Measurements from ENCODE around the gene MCC. TPM values are rescaled to one million over a fixed set of nuclear protein-coding genes. Genes with fewer than 3 reads are reported as not detected.
"Not testable (repeated sequence)": the region's sequence is repeated elsewhere in the genome, so short reads cannot be mapped to it uniquely, and the experiment has no call there.

The MCC gene
- total RNA-seq, 1 experiment from 2014 or later: 23.5 TPM

GRCh38 chr5:113405530-113405929 is 82.7 kb downstream of the MCC start:
- DNase-seq (ENCODE audit: low spot score) (no peak), ATAC-seq (no peak)
- H3K4me3 Mint-ChIP-seq: no peak overlapping the region
- ChIA-PET CTCF (interaction anchor here (0.7 to 1.0 kb wide), 2 partner anchors 161 to 206 kb away, joined by 3 to 5 read pairs; no protein-coding TSS in a partner anchor), POLR2A (no interaction called here)
- H3K4me1 Mint-ChIP-seq: no peaks in the 10 kb centered on the region
- H3K9me3 Mint-ChIP-seq: peaks cover 4% of the 10 kb centered on the region; the same call in 1 of the 2 replicates
- TF ChIP-seq TP53 (CRISPR knock-in tag; IDR thresholded peaks at IDR 0.05) (no peak), RORB (CRISPR knock-in tag; IDR thresholded peaks at IDR 0.05) (no peak), CBFB (CRISPR knock-in tag; IDR thresholded peaks at IDR 0.05; ENCODE audit: low read depth) (no peak), ATF1 (CRISPR knock-in tag; IDR thresholded peaks at IDR 0.05) (no peak), MYBL2 (CRISPR knock-in tag; IDR thresholded peaks at IDR 0.05) (no peak), FOXP1 (CRISPR knock-in tag; IDR thresholded peaks at IDR 0.05; ENCODE audit: borderline replicate concordance) (no peak), ARID4B (CRISPR knock-in tag; IDR thresholded peaks at IDR 0.05; ENCODE audit: borderline replicate concordance) (no peak), NR1H2 (CRISPR knock-in tag; IDR thresholded peaks at IDR 0.05) (no peak), ZNF317 (CRISPR knock-in tag; IDR thresholded peaks at IDR 0.05; ENCODE audit: borderline replicate concordance, low read depth) (no peak), HMGA2 (CRISPR knock-in tag; IDR thresholded peaks at IDR 0.05) (no peak), FOXK1 (CRISPR knock-in tag; IDR thresholded peaks at IDR 0.05) (no peak), JUN (CRISPR knock-in tag; IDR thresholded peaks at IDR 0.05) (no peak)
- TF ChIP-seq, protein P1, sequence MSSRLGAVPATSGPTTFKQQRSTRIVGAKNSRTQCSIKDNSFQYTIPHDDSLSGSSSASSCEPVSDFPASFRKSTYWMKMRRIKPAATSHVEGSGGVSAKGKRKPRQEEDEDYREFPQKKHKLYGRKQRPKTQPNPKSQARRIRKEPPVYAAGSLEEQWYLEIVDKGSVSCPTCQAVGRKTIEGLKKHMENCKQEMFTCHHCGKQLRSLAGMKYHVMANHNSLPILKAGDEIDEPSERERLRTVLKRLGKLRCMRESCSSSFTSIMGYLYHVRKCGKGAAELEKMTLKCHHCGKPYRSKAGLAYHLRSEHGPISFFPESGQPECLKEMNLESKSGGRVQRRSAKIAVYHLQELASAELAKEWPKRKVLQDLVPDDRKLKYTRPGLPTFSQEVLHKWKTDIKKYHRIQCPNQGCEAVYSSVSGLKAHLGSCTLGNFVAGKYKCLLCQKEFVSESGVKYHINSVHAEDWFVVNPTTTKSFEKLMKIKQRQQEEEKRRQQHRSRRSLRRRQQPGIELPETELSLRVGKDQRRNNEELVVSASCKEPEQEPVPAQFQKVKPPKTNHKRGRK (CRISPR knock-in tag; IDR thresholded peaks at IDR 0.05; ENCODE audit: borderline replicate concordance): no peak
- TF ChIP-seq, protein P2, sequence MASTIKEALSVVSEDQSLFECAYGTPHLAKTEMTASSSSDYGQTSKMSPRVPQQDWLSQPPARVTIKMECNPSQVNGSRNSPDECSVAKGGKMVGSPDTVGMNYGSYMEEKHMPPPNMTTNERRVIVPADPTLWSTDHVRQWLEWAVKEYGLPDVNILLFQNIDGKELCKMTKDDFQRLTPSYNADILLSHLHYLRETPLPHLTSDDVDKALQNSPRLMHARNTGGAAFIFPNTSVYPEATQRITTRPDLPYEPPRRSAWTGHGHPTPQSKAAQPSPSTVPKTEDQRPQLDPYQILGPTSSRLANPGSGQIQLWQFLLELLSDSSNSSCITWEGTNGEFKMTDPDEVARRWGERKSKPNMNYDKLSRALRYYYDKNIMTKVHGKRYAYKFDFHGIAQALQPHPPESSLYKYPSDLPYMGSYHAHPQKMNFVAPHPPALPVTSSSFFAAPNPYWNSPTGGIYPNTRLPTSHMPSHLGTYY (CRISPR knock-in tag; IDR thresholded peaks at IDR 0.05): no peak
- H3K27ac Mint-ChIP-seq: no peak overlapping the region
- no peaks in the 10 kb centered on the region for H3K36me3 Mint-ChIP-seq
- H3K27me3 Mint-ChIP-seq (ENCODE audit: low read depth): no peaks in the 10 kb centered on the region; the same call in 1 of the 2 replicates

DNA sequence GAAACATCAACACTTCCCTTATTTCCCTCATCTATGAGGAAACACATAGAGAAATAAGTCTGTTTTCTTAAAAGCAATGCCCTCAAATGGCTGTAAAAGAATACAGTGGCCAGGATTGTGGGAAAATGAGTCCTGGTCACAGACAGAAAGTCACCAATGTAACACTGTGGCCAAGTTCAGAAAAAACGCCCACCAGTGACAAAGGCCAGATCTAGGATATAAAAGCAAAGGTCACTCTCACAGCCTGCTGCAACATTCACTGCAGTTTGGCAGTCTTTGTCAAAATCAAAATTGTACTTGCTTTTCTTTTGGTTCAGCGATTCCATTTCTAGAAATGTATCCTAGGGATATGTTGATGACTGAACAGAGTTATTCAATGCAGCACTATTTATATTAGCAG is 84.0 kb downstream of the MCC start:
- Mint-ChIP-seq H3K27me3 (ENCODE audit: low read depth) (no peaks in the 10 kb centered on the region), H3K36me3 (no peaks in the 10 kb centered on the region), H3K4me3 (no peak overlapping the region), H3K27ac (no peak overlapping the region), H3K9me3 (no peaks in the 10 kb centered on the region), H3K4me1 (no peaks in the 10 kb centered on the region)
- DNase-seq (ENCODE audit: low spot score) (no peak), ATAC-seq (no peak)
- ChIA-PET POLR2A (no interaction called here), CTCF (interaction anchor here (0.9 to 1.7 kb wide), 2 partner anchors 25 to 67 kb away, joined by 3 to 4 read pairs; no protein-coding TSS in a partner anchor)
- no peak for TF ChIP-seq ZBTB21 (CRISPR knock-in tag; IDR thresholded peaks at IDR 0.05; ENCODE audit: borderline replicate concordance)
- TF ChIP-seq AFF4 (CRISPR knock-in tag; IDR thresholded peaks at IDR 0.05; ENCODE audit: borderline replicate concordance): no peak
- TF ChIP-seq, protein P3, sequence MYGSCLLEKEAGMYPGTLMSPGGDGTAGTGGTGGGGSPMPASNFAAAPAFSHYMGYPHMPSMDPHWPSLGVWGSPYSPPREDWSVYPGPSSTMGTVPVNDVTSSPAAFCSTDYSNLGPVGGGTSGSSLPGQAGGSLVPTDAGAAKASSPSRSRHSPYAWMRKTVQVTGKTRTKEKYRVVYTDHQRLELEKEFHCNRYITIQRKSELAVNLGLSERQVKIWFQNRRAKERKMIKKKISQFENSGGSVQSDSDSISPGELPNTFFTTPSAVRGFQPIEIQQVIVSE (CRISPR knock-in tag; IDR thresholded peaks at IDR 0.05; ENCODE audit: borderline replicate concordance): no peak
- TF ChIP-seq NR1H2 (CRISPR knock-in tag; IDR thresholded peaks at IDR 0.05): no peak

- H3K4me1 Mint-ChIP-seq, H3K4me3 Mint-ChIP-seq: not testable (repeated sequence)
These were observed 90.3 kb downstream of the MCC start for GRCh38 chr5:113397986-113398385.

More at GRCh38 chr5:113397986-113398385, 90.3 kb downstream of the MCC start:
- H3K9me3 Mint-ChIP-seq; POLR2A ChIA-PET; DNase-seq (ENCODE audit: low spot score); ATAC-seq; CTCF ChIA-PET; H3K36me3 Mint-ChIP-seq; H3K27me3 Mint-ChIP-seq (ENCODE audit: low read depth); H3K27ac Mint-ChIP-seq: not testable (repeated sequence)
